Brain microvascular endothelial cell (primary cell): ENCODE data around the gene MFSD6L.

Source experiments
- DNase-seq: peaks from one replicate; pipeline ENCODE4 v3.0.0-alpha.2; 2020
- H3K27ac ChIP-seq: fragments of 250-450 bp; sonication (Bioruptor Pico); 2 replicates; pipeline ENCODE4 v1.5.1; 2020; ENCODE audit warnings: mild to moderate bottlenecking, moderate library complexity
- H3K27me3 ChIP-seq: fragments of 250-450 bp; sonication (Bioruptor Pico); replicated peaks from 2 replicates; pipeline ENCODE4 v1.5.1; 2020; ENCODE audit warnings: mild to moderate bottlenecking
- H3K36me3 ChIP-seq: fragments of 250-450 bp; sonication (Bioruptor Pico); replicated peaks from 2 replicates; pipeline ENCODE4 v1.5.1; 2020; ENCODE audit warnings: mild to moderate bottlenecking
- H3K4me3 ChIP-seq: 2 replicates; pipeline ENCODE4 v1.5.1; 2011; ENCODE audit warnings: low read depth, mild to moderate bottlenecking, control low read depth, low read length, moderate library complexity
- CTCF ChIP-seq: IDR thresholded peaks from 2 replicates; pipeline ENCODE4 v1.5.1; 2011; ENCODE audit warnings: low read depth, mild to moderate bottlenecking, moderate library complexity, low read length, control low read depth, inconsistent platforms; ENCODE audit errors: missing control alignments
- in situ Hi-C: cut with HindIII; loops from 2 replicates; pipeline ENCODE4 v1.10.0; 2017; ENCODE audit warnings: low sequenced_read_pairs, low pct_ligation_motif_present

The MFSD6L gene

GRCh38 chr17:8793649-8794048, 5.5 kb downstream of the MFSD6L start:
- H3K4me3 ChIP-seq: no peak overlapping the region
- no peak for TF ChIP-seq CTCF
- peaks cover 4% of the 10 kb centered on the region for H3K27me3 ChIP-seq
- H3K36me3 ChIP-seq: no peaks in the 10 kb centered on the region
- DNase-seq: no peak
- no peak overlapping the region for H3K27ac ChIP-seq
- in situ Hi-C loops: no loop called here

GRCh38 chr17:8792646-8793045, 6.5 kb downstream of the MFSD6L start:
- Histone ChIP-seq H3K27ac (no peak overlapping the region), H3K27me3 (no peaks in the 10 kb centered on the region), H3K4me3 (no peak overlapping the region), H3K36me3 (no peaks in the 10 kb centered on the region)
- no peak for DNase-seq
- in situ Hi-C loops: no loop called here
- no peak for TF ChIP-seq CTCF

GRCh38 chr17:8791910-8792270, 7.3 kb downstream of the MFSD6L start:
- H3K36me3 ChIP-seq: no peaks in the 10 kb centered on the region
- TF ChIP-seq CTCF: no peak
- H3K27ac ChIP-seq: no peak overlapping the region
- in situ Hi-C loops: no loop called here
- peak; percentile 97 for DNase-seq
- H3K4me3 ChIP-seq: no peak overlapping the region
- H3K27me3 ChIP-seq: no peaks in the 10 kb centered on the region

- DNase-seq: no peak
- H3K4me3 ChIP-seq: no peak overlapping the region
- no peak overlapping the region for H3K27ac ChIP-seq
- peak; percentile 26 for TF ChIP-seq CTCF
- no peaks in the 10 kb centered on the region for H3K27me3 ChIP-seq
- in situ Hi-C loops: no loop called here
- no peaks in the 10 kb centered on the region for H3K36me3 ChIP-seq
These were observed 7.8 kb downstream of the MFSD6L start for GRCh38 chr17:8791248-8791909.

- TF ChIP-seq CTCF: no peak
- no peak overlapping the region for H3K4me3 ChIP-seq
- in situ Hi-C loops: no loop called here
- no peaks in the 10 kb centered on the region for H3K27me3 ChIP-seq
- no peaks in the 10 kb centered on the region for H3K36me3 ChIP-seq
- DNase-seq: no peak
- H3K27ac ChIP-seq: no peak overlapping the region
These were observed 9.4 kb downstream of the MFSD6L start for GRCh38 chr17:8789743-8790142.

- Histone ChIP-seq H3K27ac (no peak overlapping the region), H3K36me3 (no peaks in the 10 kb centered on the region), H3K4me3 (no peak overlapping the region), H3K27me3 (no peaks in the 10 kb centered on the region)
- in situ Hi-C loops: no loop called here
- no peak for TF ChIP-seq CTCF
- DNase-seq: no peak
These were observed 10.2 kb downstream of the MFSD6L start for GRCh38 chr17:8788998-8789397.
